COR-L47 (cell line): Measurements from ENCODE around the gene PPP1CA.
"Not testable (repeated sequence)": the region's sequence is repeated elsewhere in the genome, so short reads cannot be mapped to it uniquely, and the experiment has no call there.

Experiments
- DNase-seq: peaks from one replicate; lab custom pipeline; 2025; lab: John Stamatoyannopoulos, UW

Gene PPP1CA

GRCh38 chr11:67434395-67434881 is 32.8 kb upstream of the PPP1CA start:
- no peak for DNase-seq

GRCh38 chr11:67433536-67434394 is 32.1 kb upstream of the PPP1CA start:
- no peak for DNase-seq

- DNase-seq = no peak
Measured at GRCh38 chr11:67432655-67433349, 31.1 kb upstream of the PPP1CA start.

- DNase-seq = no peak
Measured at GRCh38 chr11:67431346-67432249, 29.9 kb upstream of the PPP1CA start.

GRCh38 chr11:67429722-67430121 is 28.1 kb upstream of the PPP1CA start:
- DNase-seq = no peak

GRCh38 chr11:67429038-67429668 is 27.5 kb upstream of the PPP1CA start:
- no peak for DNase-seq

- peak; percentile 96 for DNase-seq
Measured at GRCh38 chr11:67428052-67429001, 26.7 kb upstream of the PPP1CA start, which contains the start of gene RPS6KB2. Gene RPS6KB2, plus strand, starts transcription at chr11:67428494. Its CDS starts 52 bp downstream, at chr11:67428546.

- not testable (repeated sequence) for DNase-seq
Measured at GRCh38 chr11:67427364-67427859, 25.8 kb upstream of the PPP1CA start.

GRCh38 chr11:67423891-67424613 is 22.4 kb upstream of the PPP1CA start:
- no peak for DNase-seq

GRCh38 chr11:67423466-67423865 is 21.8 kb upstream of the PPP1CA start:
- no peak for DNase-seq

- DNase-seq = no peak
Measured at GRCh38 chr11:67422891-67423290, 21.2 kb upstream of the PPP1CA start.

GRCh38 chr11:67421430-67422031 is 19.9 kb upstream of the PPP1CA start:
- no peak for DNase-seq

GRCh38 chr11:67420646-67421429 is 19.2 kb upstream of the PPP1CA start:
- peak; percentile 91 for DNase-seq

- no peak for DNase-seq
Measured at GRCh38 chr11:67420147-67420645, 18.5 kb upstream of the PPP1CA start.

GRCh38 chr11:67419325-67420049 is 17.8 kb upstream of the PPP1CA start:
- DNase-seq = no peak

GRCh38 chr11:67418476-67419281 is 17.0 kb upstream of the PPP1CA start:
- DNase-seq = no peak
